NCI-H1092 (cell line): ENCODE measurements around the gene CCR8.
"Not testable (repeated sequence)": the region's sequence is repeated elsewhere in the genome, so short reads cannot be mapped to it uniquely, and the experiment has no call there.

Experiments
- DNase-seq: peaks from one replicate; lab custom pipeline; 2025; lab: John Stamatoyannopoulos, UW

The CCR8 gene

DNA sequence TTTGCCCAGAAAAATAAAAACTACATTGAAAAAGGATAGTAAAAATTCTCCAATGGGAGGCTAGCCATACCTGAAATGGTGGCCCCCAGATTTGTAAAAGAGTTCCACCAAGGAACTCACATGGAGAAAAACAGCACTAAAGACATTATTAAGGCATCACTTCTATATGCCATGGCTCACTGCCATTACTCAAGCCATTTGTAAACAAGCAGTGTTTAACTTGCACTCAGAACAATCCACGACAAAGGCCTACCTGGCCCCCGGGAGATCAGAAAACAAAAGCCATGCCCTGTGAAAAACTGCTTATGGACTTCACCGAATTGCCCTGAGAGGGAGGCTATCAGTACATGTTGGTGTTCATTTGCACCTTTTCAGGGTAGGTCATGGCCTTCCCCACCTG lies 19.6 kb downstream of the CCR8 start:
- DNase-seq: peak; percentile 45

DNA sequence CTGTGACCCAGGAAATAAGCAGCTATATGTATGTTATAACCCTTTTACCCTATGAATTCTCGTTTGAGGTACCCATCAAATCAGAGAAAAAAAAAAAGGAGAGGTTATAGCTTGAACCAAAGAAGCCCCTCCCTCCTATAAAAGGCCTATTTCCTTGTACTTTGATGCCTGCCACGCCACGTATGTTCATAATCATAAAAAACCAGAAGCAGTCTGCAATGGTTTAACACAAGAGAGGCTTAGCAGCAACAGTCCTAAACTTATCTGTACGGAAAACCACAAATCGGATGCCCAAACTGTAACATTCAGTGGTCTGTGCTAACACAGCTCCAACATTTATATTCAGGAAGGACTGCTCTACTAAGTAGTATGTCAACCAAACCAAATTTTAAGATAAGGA lies 21.2 kb downstream of the CCR8 start:
- DNase-seq: no peak

DNA sequence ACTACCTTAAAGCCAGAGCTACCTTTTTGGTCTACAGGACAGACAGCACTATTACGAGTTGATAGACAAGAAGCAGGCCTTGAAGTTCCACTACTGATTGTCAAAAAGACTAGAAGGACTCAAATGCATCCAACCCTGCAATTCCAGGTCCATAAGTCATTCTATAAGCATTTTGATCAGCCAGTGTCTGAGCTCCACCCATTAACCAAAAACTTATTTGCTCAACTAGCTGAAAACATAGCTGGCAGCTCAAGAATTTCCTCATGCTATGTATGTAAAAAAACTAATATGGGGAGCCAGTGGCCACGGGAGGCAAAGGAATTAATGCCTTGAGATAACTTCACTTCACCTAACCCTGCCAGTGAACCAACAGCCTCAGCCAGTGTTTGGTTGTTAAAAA lies 21.6 kb downstream of the CCR8 start:
- DNase-seq: not testable (repeated sequence)

DNA sequence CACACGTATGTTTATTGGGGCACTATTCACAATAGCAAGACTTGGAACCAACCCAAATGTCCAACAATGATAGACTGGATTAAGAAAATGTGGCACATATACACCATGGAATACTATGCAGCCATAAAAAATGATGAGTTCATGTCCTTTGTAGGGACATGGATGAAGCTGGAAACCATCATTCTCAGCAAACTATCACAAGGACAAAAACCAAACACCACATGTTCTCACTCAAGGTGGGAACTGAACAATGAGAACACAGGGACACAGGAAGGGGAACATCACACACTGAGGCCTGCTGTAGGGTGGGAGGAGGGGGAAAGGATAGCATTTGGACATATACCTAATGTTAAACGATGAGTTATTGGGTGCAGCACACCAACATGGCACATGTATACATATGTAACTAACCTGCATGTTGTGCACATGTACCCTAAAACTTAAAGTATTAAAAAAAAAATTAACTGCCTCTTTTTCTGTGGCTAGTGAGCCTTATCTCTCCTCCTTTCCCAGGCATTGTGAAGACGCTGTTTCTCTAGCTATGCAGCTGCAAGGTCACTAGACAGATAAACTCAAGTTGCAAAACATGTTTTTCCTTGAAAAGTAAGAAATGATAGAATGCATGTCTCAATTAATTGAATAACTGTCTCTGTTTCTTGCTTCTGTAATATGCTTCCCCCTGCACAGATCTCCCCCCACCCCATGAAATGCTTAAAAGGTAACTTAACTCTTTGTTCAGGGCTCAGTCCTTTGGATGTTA lies 23.8 kb downstream of the CCR8 start:
- DNase-seq: not testable (repeated sequence)

DNA sequence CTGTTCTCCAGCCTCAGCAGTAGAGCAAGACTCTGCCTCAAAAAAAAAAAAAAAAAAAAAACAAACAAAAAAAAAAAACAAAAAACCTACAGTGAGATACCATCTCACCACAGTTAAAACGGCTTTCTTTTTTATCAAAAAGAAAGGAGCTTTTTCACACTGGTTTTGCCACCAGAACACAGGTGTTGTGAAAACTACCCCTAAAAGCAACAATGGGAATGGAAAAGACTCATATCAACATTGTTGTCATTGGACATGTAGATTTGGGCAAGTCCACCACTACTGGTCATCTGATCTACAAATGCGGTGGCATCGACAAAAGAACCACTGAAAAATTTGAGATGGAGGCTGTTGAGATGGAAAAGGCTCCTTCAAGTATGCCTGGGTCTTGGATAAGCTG lies 28.8 kb downstream of the CCR8 start:
- no peak for DNase-seq

DNA sequence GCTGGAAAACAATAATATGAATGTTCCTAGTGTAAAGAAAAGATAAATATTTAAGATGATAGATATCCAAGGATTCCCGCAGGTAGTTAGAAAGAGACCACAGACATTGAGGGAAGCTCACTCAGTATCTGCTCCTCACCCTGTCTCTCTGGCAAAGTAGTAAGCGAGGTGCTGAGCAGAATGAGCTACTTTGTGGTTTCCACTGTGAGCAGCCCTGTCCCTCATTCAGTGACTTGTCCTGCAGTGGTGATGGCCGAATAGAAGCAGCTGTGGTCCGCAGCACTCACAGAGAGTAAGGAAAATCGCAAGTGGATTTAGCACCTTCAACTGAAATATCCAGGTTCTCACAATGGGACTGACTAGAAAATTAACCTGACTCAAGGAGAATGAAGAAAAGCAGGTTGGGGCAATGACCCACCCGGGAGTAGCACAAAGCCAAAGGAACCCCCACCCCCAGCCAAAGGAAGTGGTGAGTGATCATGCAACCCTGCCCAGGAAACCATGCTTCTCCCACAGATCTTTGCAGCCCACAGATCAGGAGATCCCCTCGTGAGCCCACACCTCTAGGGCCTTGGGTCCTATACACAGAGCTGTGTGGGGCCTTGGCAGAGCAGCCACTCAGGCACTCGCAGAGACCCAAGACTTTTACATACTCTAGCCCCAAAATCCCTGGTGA lies 31.9 kb downstream of the CCR8 start:
- DNase-seq: no peak

DNA sequence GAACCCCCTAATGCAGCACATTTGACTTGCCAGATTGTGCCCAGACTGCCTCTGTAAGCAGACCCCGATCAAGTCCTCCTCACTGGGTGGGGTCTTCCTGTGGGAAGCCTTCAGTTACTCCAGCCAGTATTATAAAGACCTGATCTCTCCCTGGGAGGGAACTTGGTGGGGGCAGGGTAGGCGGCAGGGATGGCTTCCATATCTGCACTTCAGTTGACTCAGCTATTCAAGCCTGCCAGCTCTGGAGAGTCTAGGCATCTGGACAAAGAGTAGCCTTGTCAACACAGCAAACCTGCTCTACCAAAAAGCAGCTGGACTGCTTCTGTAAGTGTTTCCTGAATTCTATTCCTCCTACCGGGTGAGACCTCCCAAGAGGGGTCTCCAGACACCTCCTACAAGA lies 32.7 kb downstream of the CCR8 start:
- DNase-seq: peak; percentile 2

DNA sequence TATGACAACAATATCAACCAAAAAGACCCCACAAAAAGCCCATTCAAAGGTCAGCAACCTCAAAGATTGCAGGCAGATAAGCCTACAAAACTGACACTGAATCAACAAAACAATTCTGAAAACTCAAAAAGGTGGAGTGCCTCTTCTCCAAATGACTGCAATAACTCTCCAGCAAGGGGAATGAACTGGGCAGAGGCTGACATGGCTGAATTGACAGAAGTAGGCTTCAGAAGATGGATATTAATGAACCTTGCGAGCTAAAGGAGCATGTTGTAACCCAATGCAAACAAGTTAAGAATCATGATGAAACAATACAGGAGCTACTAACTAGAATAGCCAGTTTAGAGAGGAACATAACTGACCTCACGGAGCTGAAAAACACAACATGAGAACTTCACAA lies 33.3 kb downstream of the CCR8 start:
- DNase-seq: no peak

DNA sequence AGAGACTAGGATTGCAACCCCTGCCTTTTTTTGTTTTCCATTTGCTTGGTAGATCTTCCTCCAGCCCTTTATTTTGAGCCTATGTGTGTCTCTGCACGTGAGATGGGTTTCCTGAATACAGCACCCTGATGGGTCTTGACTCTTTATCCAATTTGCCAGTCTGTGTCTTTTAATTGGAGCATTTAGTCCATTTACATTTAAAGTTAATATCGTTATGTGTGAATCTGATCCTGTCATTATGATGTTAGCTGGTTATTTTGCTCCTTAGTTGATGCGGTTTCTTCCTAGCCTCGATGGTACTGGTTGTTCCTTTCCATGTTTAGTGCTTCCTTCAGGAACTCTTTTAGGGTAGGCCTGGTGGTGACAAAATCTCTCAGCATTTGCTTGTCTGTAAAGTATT lies 40.9 kb downstream of the CCR8 start:
- not testable (repeated sequence) for DNase-seq

DNA sequence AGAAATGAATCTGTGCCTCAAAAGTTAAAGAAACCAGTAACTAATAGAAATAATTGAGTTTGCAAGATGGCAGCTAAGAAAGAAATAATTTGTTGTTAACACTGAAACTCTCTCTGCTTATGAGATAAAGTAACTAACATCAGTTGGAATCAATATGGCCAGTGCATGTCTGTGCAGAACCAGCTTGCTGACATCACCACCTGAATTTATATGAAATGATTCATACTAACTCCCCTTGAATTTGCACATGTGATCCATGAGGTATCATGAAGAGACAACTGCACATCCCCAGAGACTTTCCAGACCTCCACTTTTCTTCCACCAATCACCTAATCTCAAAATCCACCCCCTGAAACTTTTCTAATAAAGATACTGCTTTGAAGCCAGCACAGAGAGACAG lies 43.3 kb downstream of the CCR8 start:
- DNase-seq: no peak

DNA sequence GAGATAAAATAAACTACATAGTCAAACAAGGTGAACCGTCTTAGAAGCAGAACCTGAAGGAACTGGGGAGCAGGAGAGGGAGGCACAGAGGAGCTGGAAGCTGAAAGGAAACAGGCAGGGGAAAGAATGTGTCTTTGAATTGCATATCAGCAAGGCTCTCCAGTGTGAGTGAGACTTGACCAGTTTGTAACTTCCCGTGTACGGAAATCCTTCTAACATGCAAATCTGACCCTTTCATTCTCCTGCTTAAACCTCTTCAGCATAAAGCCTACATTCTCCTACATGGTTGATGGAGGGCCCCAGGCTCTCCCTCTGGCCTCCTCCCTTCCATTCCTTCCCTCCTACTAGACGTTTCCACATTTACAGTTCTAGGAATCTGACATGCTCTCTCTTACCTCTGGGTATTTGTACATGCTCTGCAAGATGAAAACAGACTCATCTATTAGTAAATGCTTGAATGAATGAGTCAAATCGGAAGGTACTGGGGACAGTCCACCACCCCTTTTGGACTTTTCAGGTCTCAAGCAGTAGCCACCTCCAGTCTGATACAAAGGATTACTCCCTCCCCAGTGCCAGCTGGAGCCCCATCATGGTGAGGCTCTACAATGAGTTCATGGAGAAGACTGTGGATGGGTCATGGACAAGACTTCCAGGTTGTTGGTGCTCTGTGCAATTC lies 47.6 kb downstream of the CCR8 start:
- DNase-seq: no peak

DNA sequence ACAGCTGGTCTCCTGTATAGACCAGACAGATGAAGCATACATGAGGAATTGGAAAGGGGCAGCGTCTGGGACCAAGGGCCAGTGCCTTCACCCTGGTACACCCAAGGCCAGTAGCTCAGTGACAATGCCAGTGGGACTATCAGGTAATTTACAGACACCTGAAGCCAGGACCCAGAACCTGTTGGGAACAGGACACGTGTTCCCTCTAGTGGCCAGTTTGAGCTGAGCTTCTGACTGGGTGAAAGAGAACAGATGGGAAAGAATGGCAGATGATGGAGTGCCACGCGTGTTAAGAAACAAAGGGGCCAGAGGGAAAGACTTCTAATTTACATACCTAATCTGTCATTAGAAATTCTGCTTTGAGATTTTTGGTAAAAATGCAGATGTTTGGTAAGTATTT lies 48.6 kb downstream of the CCR8 start:
- no peak for DNase-seq

DNA sequence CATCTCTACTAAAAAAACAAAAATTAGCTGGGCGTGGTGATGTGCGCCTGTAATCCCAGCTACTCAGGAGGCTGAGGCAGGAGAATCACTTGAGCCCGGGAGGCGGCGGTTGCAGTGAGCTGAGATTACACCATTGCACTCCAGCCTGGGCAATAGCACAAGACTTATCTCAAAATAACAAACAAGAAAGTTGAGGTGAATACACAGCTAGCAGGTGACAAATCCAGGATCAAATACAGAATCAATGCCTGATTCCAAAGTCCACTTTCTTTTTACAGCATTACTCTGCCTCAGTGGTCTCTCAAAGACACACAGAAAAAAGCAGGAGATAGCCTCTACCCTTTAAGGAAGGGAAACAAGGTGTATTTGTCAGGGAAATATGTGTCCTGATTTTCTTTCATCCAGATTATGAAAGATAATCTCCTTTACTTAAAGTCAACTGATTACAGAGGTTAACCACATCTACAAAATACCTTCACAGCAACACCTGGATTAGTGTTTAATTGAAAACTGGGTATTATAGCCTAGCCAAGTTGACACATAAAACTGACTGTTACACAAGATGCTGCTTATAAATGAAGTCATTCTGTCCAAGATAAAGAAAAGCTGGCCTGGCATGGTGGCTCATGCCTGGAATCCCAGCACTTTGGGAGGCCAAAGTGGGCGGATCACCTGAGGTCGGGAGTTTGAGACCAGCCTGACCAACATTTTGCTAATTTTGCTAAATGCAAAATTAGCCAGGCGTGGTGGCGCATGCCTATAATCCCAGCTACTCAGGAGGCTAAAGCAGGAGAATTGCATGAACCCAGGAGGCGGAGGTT lies 49.7 kb downstream of the CCR8 start:
- DNase-seq: no peak

DNA sequence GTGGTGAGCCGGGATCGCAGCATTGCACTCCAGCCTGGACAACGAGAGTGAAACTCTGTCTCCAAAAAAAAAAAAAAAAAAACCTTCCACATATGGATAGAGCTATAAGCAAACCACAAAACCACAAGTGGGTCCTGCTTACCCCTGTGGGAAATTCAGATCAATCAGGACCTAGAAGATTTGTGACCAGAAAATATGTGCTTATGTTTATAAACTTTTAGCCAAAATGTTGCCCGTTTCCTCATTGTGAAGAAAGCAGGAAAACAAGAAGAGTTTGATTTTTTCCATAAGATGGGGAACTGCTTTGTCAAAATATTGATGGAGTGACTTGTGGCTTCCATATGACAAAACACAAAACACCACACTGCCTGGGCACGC lies 50.3 kb downstream of the CCR8 start:
- no peak for DNase-seq

DNA sequence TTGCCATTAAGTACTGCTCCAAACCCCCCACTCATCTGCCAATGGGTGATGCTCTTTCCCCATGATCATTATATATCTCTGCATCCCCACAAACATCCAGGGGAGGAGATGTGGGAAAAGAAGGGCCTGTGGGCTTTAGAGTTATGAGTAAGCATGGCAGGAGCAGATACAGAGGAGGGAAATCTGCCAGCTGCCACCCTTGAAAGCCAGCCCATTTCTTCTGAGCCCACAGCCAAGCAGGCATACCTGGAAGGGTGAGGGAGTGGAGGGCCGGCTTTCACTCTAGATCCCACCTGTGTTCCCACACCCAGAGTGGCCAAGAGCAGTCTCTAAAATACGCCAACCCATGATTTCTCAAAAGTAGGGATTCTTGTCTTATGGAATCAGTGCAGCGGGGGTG lies 51.9 kb downstream of the CCR8 start:
- DNase-seq: no peak
